Activated T-helper 1 cell treated with anti-CD3 and anti-CD28 coated beads, Interleukin-12 subunit alpha, Interleukin-12 subunit beta, Interleukin-2, Interleukin-4 antibody, amounts not matched to agents 30 ng/mL and 10 ng/mL and 1 ng/mL, durations not matched to agents 14 hours and 24 hours and 36 hours (primary cell): ENCODE measurements around the gene ABCA3. TPM values are rescaled to one million over a fixed set of nuclear protein-coding genes. Genes with fewer than 3 reads are reported as not detected.

Experiments
- DNase-seq: peaks from one replicate; pipeline ENCODE4 v3.0.0; 2021; ENCODE audit warnings: low spot score
- H3K27ac Mint-ChIP-seq: one replicate; pipeline ENCODE4 v1.8.0; 2021; ENCODE audit warnings: mild to moderate bottlenecking, mixed read lengths
- H3K27me3 Mint-ChIP-seq: one replicate; pipeline ENCODE4 v1.8.0; 2022; ENCODE audit warnings: mild to moderate bottlenecking, moderate library complexity, mixed read lengths; ENCODE audit not compliant: insufficient read depth
- H3K36me3 Mint-ChIP-seq: one replicate; pipeline ENCODE4 v1.8.0; 2021; ENCODE audit warnings: low read depth, mixed read lengths
- H3K4me1 Mint-ChIP-seq: one replicate; pipeline ENCODE4 v1.8.0; 2021; ENCODE audit warnings: low read depth, mixed read lengths
- H3K4me3 Mint-ChIP-seq: one replicate; pipeline ENCODE4 v1.8.0; 2021; ENCODE audit warnings: mild to moderate bottlenecking, moderate library complexity, mixed read lengths
- H3K9me3 Mint-ChIP-seq: one replicate; pipeline ENCODE4 v1.8.0; 2021; ENCODE audit warnings: mixed read lengths
- intact Hi-C: fragments of 100-400 bp; cut with micrococcal nuclease; formaldehyde crosslinking; loops from one replicate; pipeline ENCODE4 v1.15.1; 2024
- total RNA-seq: library from RNA; stranded (reverse); gene quantifications from 2 replicates; pipeline ENCODE4 v1.2.3, GENCODE V29; 2022

ABCA3 gene
- total RNA-seq, 1 donor from 2014 or later: 9.0 TPM

- intact Hi-C loops: no loop called here
- Mint-ChIP-seq H3K36me3 (no peaks in the 10 kb centered on the region), H3K4me3 (no peak overlapping the region), H3K4me1 (no peaks in the 10 kb centered on the region), H3K9me3 (no peaks in the 10 kb centered on the region), H3K27ac (no peak overlapping the region), H3K27me3 (no peaks in the 10 kb centered on the region)
- no peak for DNase-seq
These were observed 51.2 kb downstream of the ABCA3 start for GRCh38 chr16:2289282-2289681.

- Mint-ChIP-seq H3K27me3 (no peaks in the 10 kb centered on the region), H3K27ac (no peak overlapping the region), H3K36me3 (no peaks in the 10 kb centered on the region), H3K9me3 (no peaks in the 10 kb centered on the region), H3K4me3 (no peak overlapping the region), H3K4me1 (no peaks in the 10 kb centered on the region)
- no peak for DNase-seq
- intact Hi-C loops: no loop called here
These were observed 51.8 kb downstream of the ABCA3 start for GRCh38 chr16:2288726-2289125.

- Mint-ChIP-seq H3K4me1 (no peaks in the 10 kb centered on the region), H3K27ac (no peak overlapping the region), H3K36me3 (peaks cover 2% of the 10 kb centered on the region), H3K4me3 (no peak overlapping the region), H3K27me3 (no peaks in the 10 kb centered on the region), H3K9me3 (no peaks in the 10 kb centered on the region)
- no peak for DNase-seq
- intact Hi-C loops: no loop called here
These were observed 52.5 kb downstream of the ABCA3 start for GRCh38 chr16:2287916-2288547.

GRCh38 chr16:2286550-2286949 lies 54.0 kb downstream of the ABCA3 start:
- no peak overlapping the region for H3K4me3 Mint-ChIP-seq
- peaks cover 2% of the 10 kb centered on the region for H3K36me3 Mint-ChIP-seq
- H3K9me3 Mint-ChIP-seq: no peaks in the 10 kb centered on the region
- intact Hi-C loops: no loop called here
- no peaks in the 10 kb centered on the region for H3K4me1 Mint-ChIP-seq
- no peak overlapping the region for H3K27ac Mint-ChIP-seq
- no peak for DNase-seq
- H3K27me3 Mint-ChIP-seq: no peaks in the 10 kb centered on the region

DNA sequence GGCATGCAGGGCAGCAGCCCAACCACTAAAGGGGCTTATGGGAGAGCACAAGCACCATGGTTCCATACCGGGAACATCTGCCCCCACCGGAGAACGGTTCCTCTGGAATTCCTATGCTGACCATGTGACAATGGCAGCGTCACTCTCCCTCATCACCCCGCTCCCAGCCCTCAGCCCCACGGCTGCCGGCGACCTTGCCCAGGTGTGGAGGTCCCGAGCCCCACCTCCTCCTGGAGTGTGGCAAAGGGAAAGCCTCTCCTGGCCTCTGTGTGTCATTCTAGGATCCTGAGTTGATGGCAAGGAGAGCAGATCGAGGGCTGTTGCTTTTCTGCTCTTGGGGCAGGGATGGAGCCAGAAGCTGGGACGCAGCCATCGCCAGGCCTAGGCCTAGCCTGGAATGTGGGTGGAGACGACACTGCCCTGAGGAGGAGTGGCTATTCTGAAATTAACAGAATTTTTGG lies 54.8 kb downstream of the ABCA3 start:
- H3K4me3 Mint-ChIP-seq: no peak overlapping the region
- no peak overlapping the region for H3K27ac Mint-ChIP-seq
- H3K36me3 Mint-ChIP-seq: peaks cover 2% of the 10 kb centered on the region
- no peaks in the 10 kb centered on the region for H3K9me3 Mint-ChIP-seq
- no peaks in the 10 kb centered on the region for H3K4me1 Mint-ChIP-seq
- H3K27me3 Mint-ChIP-seq: no peaks in the 10 kb centered on the region
- DNase-seq: no peak
- intact Hi-C loops: no loop called here

DNA sequence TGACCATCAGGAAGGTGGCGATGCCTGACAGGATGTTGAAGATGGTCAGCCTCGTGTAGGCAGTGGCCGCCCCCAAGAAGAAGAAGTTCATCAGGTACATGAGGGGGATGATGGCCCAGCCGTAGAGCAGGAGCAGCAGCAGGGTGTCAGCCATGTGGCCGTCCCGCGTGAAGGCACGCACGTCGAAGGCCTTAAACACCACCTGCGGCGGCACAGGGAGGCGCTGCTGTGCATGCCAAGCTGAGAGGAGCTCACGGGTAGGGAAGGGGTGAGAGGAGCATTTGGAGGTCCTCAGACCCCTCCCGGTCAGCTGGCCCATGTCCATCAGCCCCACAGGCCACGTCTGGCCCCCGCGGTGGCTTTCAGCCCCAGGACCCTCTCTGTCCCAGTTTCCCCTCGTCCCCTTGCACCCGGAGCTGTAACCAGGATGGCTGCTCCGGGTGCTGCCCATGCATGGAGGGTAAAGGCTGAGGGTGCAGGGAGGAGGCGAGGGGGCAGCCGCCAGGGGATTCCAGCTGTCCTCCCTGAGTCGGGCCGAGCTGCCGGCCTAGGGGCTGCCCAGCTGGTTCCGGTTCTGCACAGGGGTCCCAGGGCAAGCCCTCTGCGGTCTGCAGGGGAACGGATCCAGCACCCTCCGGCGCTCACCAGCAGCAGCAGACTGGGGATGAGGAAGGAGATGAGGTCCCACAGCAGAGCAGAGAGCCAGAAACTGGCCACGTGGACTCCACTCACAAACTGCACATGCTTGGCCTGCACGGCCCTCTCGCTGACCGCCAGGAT lies 55.5 kb downstream of the ABCA3 start:
- no peak for DNase-seq
- intact Hi-C loops: no loop called here
- H3K27me3 Mint-ChIP-seq: no peaks in the 10 kb centered on the region
- no peak overlapping the region for H3K4me3 Mint-ChIP-seq
- H3K9me3 Mint-ChIP-seq: no peaks in the 10 kb centered on the region
- H3K4me1 Mint-ChIP-seq: no peaks in the 10 kb centered on the region
- H3K27ac Mint-ChIP-seq: no peak overlapping the region
- H3K36me3 Mint-ChIP-seq: peaks cover 2% of the 10 kb centered on the region

DNA sequence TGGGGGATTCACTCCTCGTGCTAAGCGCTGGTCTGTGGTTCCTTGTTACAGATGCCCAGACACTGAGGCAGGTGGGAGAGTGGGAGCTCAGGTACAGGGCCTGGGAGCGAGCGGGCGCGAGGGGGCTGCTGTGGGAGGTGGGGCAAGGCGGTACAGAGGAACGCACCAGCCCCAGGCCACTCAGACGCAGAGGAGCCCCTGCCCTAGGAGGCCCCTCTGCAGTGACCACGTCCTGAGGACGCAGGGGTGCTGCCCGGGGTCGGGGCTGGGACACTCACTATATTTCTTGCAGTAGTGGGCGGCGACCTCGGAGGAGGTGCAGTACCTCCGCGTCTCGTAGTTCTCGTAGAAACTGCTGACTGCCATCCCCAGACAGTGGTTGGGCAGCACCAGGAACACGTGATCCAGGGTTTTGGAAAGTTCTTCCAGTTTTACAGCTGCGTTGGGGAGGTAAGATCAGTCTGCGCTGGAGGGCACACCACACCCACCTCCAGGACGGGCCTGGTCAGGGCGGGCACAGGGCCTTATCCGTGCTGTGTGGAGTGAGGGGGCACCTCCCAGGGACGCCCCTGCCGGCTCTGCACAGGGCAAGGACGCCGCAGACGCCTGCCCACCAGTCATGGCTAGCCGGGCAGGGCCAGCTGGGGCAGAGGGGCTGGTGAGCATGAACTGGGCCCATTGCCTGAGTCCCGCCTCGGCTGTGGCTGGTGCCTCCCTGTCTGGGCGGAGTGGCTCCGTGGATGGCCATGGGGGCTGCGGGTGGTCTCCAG lies 56.3 kb downstream of the ABCA3 start:
- no peaks in the 10 kb centered on the region for H3K27me3 Mint-ChIP-seq
- DNase-seq: no peak
- H3K9me3 Mint-ChIP-seq: no peaks in the 10 kb centered on the region
- no peaks in the 10 kb centered on the region for H3K4me1 Mint-ChIP-seq
- peaks cover 2% of the 10 kb centered on the region for H3K36me3 Mint-ChIP-seq
- intact Hi-C loops: no loop called here
- no peak overlapping the region for H3K27ac Mint-ChIP-seq
- H3K4me3 Mint-ChIP-seq: no peak overlapping the region

- Mint-ChIP-seq H3K27me3 (no peaks in the 10 kb centered on the region), H3K27ac (no peak overlapping the region), H3K4me1 (no peaks in the 10 kb centered on the region), H3K9me3 (no peaks in the 10 kb centered on the region), H3K4me3 (no peak overlapping the region), H3K36me3 (peaks cover 2% of the 10 kb centered on the region)
- DNase-seq: no peak
- intact Hi-C loops: no loop called here
These were observed 57.5 kb downstream of the ABCA3 start for GRCh38 chr16:2282866-2283555.

- Mint-ChIP-seq H3K27ac (no peak overlapping the region), H3K27me3 (no peaks in the 10 kb centered on the region), H3K36me3 (peaks cover 2% of the 10 kb centered on the region), H3K4me1 (no peaks in the 10 kb centered on the region), H3K4me3 (no peak overlapping the region), H3K9me3 (no peaks in the 10 kb centered on the region)
- no peak for DNase-seq
- intact Hi-C loops: no loop called here
These were observed 58.3 kb downstream of the ABCA3 start for GRCh38 chr16:2282262-2282661.

DNA sequence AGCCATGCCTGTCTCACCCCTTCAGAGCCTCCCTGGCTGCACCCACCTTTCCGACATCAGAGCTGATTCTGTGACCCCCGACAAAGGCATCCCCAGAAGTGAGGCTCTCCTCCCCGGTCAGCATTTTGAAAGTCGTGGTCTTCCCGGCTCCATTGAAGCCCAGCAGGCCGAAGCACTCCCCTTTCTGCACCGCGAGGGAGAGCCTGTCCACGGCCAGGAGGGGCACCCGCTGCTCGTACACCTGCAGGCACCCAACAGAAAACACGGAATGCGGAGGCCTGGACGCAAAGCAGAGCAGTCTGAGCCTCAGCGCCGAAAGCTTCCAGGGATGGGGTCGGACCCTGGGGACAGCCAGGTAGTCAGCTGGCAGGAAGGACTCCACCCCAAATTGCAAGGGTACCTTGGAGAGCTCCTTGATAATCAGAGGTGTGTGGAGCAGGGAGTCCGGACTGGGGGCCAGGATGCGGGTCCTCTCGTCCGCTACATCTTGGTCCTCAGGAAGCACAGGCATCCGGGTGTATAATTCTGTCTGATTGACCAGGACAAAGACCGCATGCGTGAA lies 59.5 kb downstream of the ABCA3 start:
- no peaks in the 10 kb centered on the region for H3K9me3 Mint-ChIP-seq
- DNase-seq: no peak
- no peak overlapping the region for H3K27ac Mint-ChIP-seq
- H3K36me3 Mint-ChIP-seq: peaks cover 2% of the 10 kb centered on the region
- intact Hi-C loops: no loop called here
- no peak overlapping the region for H3K4me3 Mint-ChIP-seq
- H3K4me1 Mint-ChIP-seq: no peaks in the 10 kb centered on the region
- no peaks in the 10 kb centered on the region for H3K27me3 Mint-ChIP-seq

DNA sequence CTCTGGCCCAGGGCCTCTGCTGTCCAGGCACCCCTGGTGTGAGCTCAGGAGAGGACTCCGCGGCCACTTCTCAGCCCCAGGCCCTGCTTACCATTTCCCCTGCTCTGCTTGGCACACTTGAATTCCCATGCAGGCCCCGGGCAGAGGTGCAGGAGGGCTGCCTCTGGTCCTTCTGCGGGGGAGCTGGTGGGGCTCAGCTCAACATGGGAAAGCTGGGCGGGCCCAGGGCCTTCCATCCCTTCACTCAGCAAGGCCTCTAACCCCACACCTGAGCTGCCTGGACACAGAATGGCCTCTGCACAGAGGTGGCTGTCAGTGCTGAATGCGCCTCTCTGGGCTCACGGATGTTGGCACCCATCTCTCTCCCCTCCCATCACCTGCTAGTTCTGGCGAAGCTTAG lies 60.1 kb downstream of the ABCA3 start:
- peaks cover 2% of the 10 kb centered on the region for H3K36me3 Mint-ChIP-seq
- intact Hi-C loops: no loop called here
- no peak for DNase-seq
- H3K4me3 Mint-ChIP-seq: no peak overlapping the region
- no peak overlapping the region for H3K27ac Mint-ChIP-seq
- H3K9me3 Mint-ChIP-seq: no peaks in the 10 kb centered on the region
- H3K27me3 Mint-ChIP-seq: no peaks in the 10 kb centered on the region
- H3K4me1 Mint-ChIP-seq: no peaks in the 10 kb centered on the region

DNA sequence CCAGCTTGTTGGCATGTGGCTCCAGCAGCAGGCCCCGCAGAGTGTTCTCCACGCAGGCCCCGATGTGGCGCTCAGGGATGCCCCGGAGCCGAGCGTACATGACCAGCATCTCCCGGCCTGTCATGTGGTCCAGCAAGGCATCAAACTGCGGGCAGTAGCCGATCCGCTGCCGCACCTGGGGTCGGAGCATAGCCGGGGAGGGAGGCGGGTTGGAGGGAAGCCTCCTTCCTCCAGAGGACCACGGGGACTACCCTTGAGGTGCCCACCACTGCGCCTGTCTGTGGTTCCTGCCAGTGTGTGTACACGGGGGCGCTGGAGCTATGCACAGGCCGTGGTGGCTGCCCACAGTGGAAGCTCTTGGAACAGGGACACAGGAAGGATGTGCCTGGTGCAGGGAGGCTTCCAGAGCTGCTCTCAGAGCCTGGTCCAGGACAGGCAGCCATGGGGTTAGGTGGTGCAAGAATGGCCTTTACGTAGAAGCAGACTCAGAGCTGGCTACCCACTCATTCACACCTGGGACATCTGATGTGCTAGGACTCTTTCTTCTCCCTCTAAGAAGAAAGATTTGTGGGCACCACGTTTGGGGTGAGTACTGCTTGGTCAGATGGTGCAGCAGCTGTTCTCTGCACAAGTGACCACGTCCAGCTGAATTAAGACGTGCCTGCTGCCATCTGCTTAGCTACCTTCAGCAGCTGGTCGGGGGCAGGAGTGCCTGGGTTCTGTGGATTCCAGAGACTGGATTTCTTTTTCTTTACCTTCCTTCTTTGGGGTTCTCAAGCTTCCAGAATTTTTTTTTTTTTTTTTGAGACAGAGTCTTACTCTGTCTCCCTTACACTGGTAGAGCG lies 61.4 kb downstream of the ABCA3 start:
- Mint-ChIP-seq H3K9me3 (no peaks in the 10 kb centered on the region), H3K27ac (no peak overlapping the region), H3K27me3 (no peaks in the 10 kb centered on the region), H3K4me1 (no peaks in the 10 kb centered on the region), H3K36me3 (peaks cover 2% of the 10 kb centered on the region), H3K4me3 (no peak overlapping the region)
- intact Hi-C loops: no loop called here
- no peak for DNase-seq
